ENCODE measurements around the gene RTP5. TPM values are rescaled to one million over a fixed set of nuclear protein-coding genes. Genes with fewer than 3 reads are reported as not detected.

The RTP5 gene
- total RNA-seq, 1 experiment from 2014 or later: not detected

- peaks cover 14% of the 10 kb centered on the region for H3K4me1 Mint-ChIP-seq (ENCODE audit: low read depth, unreplicated experiment)
- no peak for DNase-seq
- H3K27me3 Mint-ChIP-seq (ENCODE audit: insufficient read depth, unreplicated experiment): no peaks in the 10 kb centered on the region
- H3K4me3 Mint-ChIP-seq (ENCODE audit: unreplicated experiment): no peak overlapping the region
- no peaks in the 10 kb centered on the region for H3K9me3 ChIP-seq
- no peaks in the 10 kb centered on the region for H3K27me3 ChIP-seq (replicated peaks; ENCODE audit: control insufficient read depth, insufficient read depth, low read length)
- H3K4me3 ChIP-seq (ENCODE audit: low read depth, low read length): no peak overlapping the region
- H3K36me3 ChIP-seq (ENCODE audit: control insufficient read depth, insufficient read depth, low read length): no peaks in the 10 kb centered on the region
- no peak for TF ChIP-seq CTCF (IDR thresholded peaks at IDR 0.05; ENCODE audit: insufficient read depth in 1 of 2, low read depth in 1 of 2, low read length in 1 of 2, severe bottlenecking in 1 of 2, unreplicated experiment in 1 of 2)
- intact Hi-C loops (cut with micrococcal nuclease; ENCODE audit: unreplicated experiment): no loop called here
- ChIA-PET CTCF (no interaction called here), POLR2A (no interaction called here)
- H3K36me3 Mint-ChIP-seq (ENCODE audit: insufficient read depth, unreplicated experiment): peaks cover 6% of the 10 kb centered on the region
- H3K9me3 Mint-ChIP-seq (ENCODE audit: unreplicated experiment): peaks cover 23% of the 10 kb centered on the region
- H3K27ac Mint-ChIP-seq (ENCODE audit: unreplicated experiment): no peak overlapping the region
- H3K4me1 ChIP-seq: no peaks in the 10 kb centered on the region
- BruUV-seq (replicated peaks): no TSS peak
Observed at GRCh38 chr2:241867776-241868420, 1.6 kb upstream of the RTP5 start.

GRCh38 chr2:241868661-241869081 lies 858 bp upstream of the RTP5 start:
- Histone ChIP-seq H3K27me3 (replicated peaks; ENCODE audit: control insufficient read depth, insufficient read depth, low read length) (no peaks in the 10 kb centered on the region), H3K36me3 (ENCODE audit: control insufficient read depth, insufficient read depth, low read length) (no peaks in the 10 kb centered on the region), H3K9me3 (no peaks in the 10 kb centered on the region), H3K4me3 (ENCODE audit: low read depth, low read length) (no peak overlapping the region), H3K4me1 (no peaks in the 10 kb centered on the region)
- POLR2A ChIA-PET: interaction anchor here (0.6 kb wide), 1 partner anchor 53 kb away, joined by 3 read pairs; no protein-coding TSS in a partner anchor
- BruUV-seq (replicated peaks): no TSS peak
- H3K9me3 Mint-ChIP-seq (ENCODE audit: unreplicated experiment): peaks cover 23% of the 10 kb centered on the region
- intact Hi-C loops (cut with micrococcal nuclease; ENCODE audit: unreplicated experiment): no loop called here
- peaks cover 6% of the 10 kb centered on the region for H3K36me3 Mint-ChIP-seq (ENCODE audit: insufficient read depth, unreplicated experiment)
- H3K4me3 Mint-ChIP-seq (ENCODE audit: unreplicated experiment): no peak overlapping the region
- TF ChIP-seq CTCF (IDR thresholded peaks at IDR 0.05; ENCODE audit: insufficient read depth in 1 of 2, low read depth in 1 of 2, low read length in 1 of 2, severe bottlenecking in 1 of 2, unreplicated experiment in 1 of 2): no peak
- CTCF ChIA-PET: no interaction called here
- H3K27me3 Mint-ChIP-seq (ENCODE audit: insufficient read depth, unreplicated experiment): no peaks in the 10 kb centered on the region
- no peak for DNase-seq
- H3K4me1 Mint-ChIP-seq (ENCODE audit: low read depth, unreplicated experiment): peaks cover 14% of the 10 kb centered on the region
- H3K27ac Mint-ChIP-seq (ENCODE audit: unreplicated experiment): no peak overlapping the region

- no peaks in the 10 kb centered on the region for H3K9me3 ChIP-seq
- Mint-ChIP-seq H3K27ac (ENCODE audit: unreplicated experiment) (no peak overlapping the region), H3K36me3 (ENCODE audit: insufficient read depth, unreplicated experiment) (peaks cover 1% of the 10 kb centered on the region), H3K4me1 (ENCODE audit: low read depth, unreplicated experiment) (peaks cover 2% of the 10 kb centered on the region), H3K27me3 (ENCODE audit: insufficient read depth, unreplicated experiment) (no peaks in the 10 kb centered on the region), H3K9me3 (ENCODE audit: unreplicated experiment) (peaks cover 8% of the 10 kb centered on the region), H3K4me3 (ENCODE audit: unreplicated experiment) (no peak overlapping the region)
- H3K27me3 ChIP-seq (replicated peaks; ENCODE audit: control insufficient read depth, insufficient read depth, low read length): no peaks in the 10 kb centered on the region
- H3K4me3 ChIP-seq (ENCODE audit: low read depth, low read length): no peak overlapping the region
- POLR2A ChIA-PET: no interaction called here
- H3K36me3 ChIP-seq (ENCODE audit: control insufficient read depth, insufficient read depth, low read length): no peaks in the 10 kb centered on the region
- CTCF ChIA-PET: no interaction called here
- H3K4me1 ChIP-seq: no peaks in the 10 kb centered on the region
- intact Hi-C loops (cut with micrococcal nuclease; ENCODE audit: unreplicated experiment): loop anchor here (10.0 kb wide), 1 partner anchor 205 kb away; no protein-coding TSS in a partner anchor
- DNase-seq: no peak
- BruUV-seq (replicated peaks): no TSS peak
- TF ChIP-seq CTCF (IDR thresholded peaks at IDR 0.05; ENCODE audit: insufficient read depth in 1 of 2, low read depth in 1 of 2, low read length in 1 of 2, severe bottlenecking in 1 of 2, unreplicated experiment in 1 of 2): no peak
Observed at GRCh38 chr2:241870081-241870541, 582 bp downstream of the RTP5 start.
